K562 (cell line): ENCODE results near the gene PPP1R15B. TPM values are rescaled to one million over a fixed set of nuclear protein-coding genes. Genes with fewer than 3 reads are reported as not detected.

Source experiments
- ATAC-seq: fragments of 200-7000 bp; cut with Tn5 transposase; 3 replicates; pipeline ENCODE4 v1.9.1; 2020; ENCODE audit warnings: moderate library complexity
- BruUV-seq: library from RNA; stranded (reverse); fragments of 400-500 nt; replicated peaks from 2 replicates; lab custom pipeline; 2021; lab: Mats Ljungman, UMichigan
- CTCF ChIA-PET: fragments of 300-600 bp; formaldehyde crosslinking; extraction: SDS; loops from one replicate; lab custom pipeline; 2021; ENCODE audit warnings: low intra/inter-chr PET ratio; lab: Yijun Ruan, JAX
- POLR2A ChIA-PET: fragments of 300-600, 350-650 bp; sonication (Branson Sonifier 250); formaldehyde crosslinking; extraction: SDS; loops from one replicate; lab custom pipeline; 2021; ENCODE audit warnings: antibody characterized with exemption, inconsistent platforms; lab: Yijun Ruan, JAX
- DNase-seq, 4 experiments: peaks; one replicate each; pipeline versions ENCODE4 v3.0.0 to v3.0.0-alpha.2; 2011 to 2018; ENCODE audit warnings: low spot score in 3 of 4, mixed read lengths in 3 of 4; ENCODE audit errors: extremely low read depth in 1 of 4
- FAIRE-seq: peaks from 2 replicates; lab custom pipeline; 2011; peaks lifted over from hg19 to GRCh38; lab: Jason Lieb, UNC
- H2AFZ ChIP-seq: 2 replicates; pipeline ENCODE4 v1.6.0; 2011; ENCODE audit warnings: low read depth, low read length, control low read depth, inconsistent platforms
- H3K27ac ChIP-seq: fragments of 200-600 bp; 3 replicates; pipeline ENCODE4 v1.8.0; 2011; ENCODE audit warnings: low read depth, mild to moderate bottlenecking, control low read depth, inconsistent platforms, low read length, moderate library complexity, mixed read lengths; ENCODE audit errors: extremely low read depth
- H3K27me3 ChIP-seq, 2 experiments: fragments of 300-600 bp in 1 of 2; 2 replicates in 1 of 2; 3 replicates in 1 of 2; pipeline versions ENCODE4 v1.6.0 to v1.8.0; 2011; ENCODE audit warnings: inconsistent platforms in 2 of 2, low read length in 2 of 2, mild to moderate bottlenecking in 1 of 2, mixed read lengths in 1 of 2, moderate library complexity in 1 of 2; ENCODE audit not compliant: control insufficient read depth in 2 of 2, insufficient read depth in 2 of 2
- H3K36me3 ChIP-seq: fragments of 300-600 bp; 3 replicates; pipeline ENCODE4 v1.8.0; 2011; ENCODE audit warnings: mild to moderate bottlenecking, low read length, inconsistent platforms; ENCODE audit not compliant: control insufficient read depth, insufficient read depth
- H3K4me1 ChIP-seq, 2 experiments: fragments of 200-600 bp in 1 of 2; replicated peaks in 1 of 2; 2 replicates in 1 of 2; 3 replicates in 1 of 2; pipeline versions ENCODE4 v1.5.1 to v1.8.0; 2011; ENCODE audit warnings: inconsistent platforms in 2 of 2, low read length in 2 of 2, mild to moderate bottlenecking in 1 of 2, mixed read lengths in 1 of 2, moderate library complexity in 1 of 2; ENCODE audit not compliant: control insufficient read depth in 2 of 2, insufficient read depth in 2 of 2
- H3K4me2 ChIP-seq: 2 replicates; pipeline ENCODE4 v1.6.1; 2011; ENCODE audit warnings: low read length, control low read depth, inconsistent platforms, mixed read lengths; ENCODE audit not compliant: insufficient read depth
- H3K4me3 ChIP-seq: fragments of 200-600 bp; sonication (generic), shearing (Covaris generic); 2 replicates; pipeline ENCODE4 v1.5.1; 2016; ENCODE audit warnings: control low read depth, inconsistent platforms
- H3K79me2 ChIP-seq: fragments of 200-600 bp; 3 replicates; pipeline ENCODE4 v1.8.0; 2011; ENCODE audit warnings: low read length, inconsistent platforms; ENCODE audit not compliant: control insufficient read depth, insufficient read depth
- H3K9ac ChIP-seq, 2 experiments: 2 replicates each; pipeline versions ENCODE4 v1.6.0 to v1.6.1; 2011; ENCODE audit warnings: low read depth in 2 of 2, low read length in 2 of 2, control low read depth in 1 of 2, inconsistent platforms in 1 of 2, mild to moderate bottlenecking in 1 of 2, mixed read lengths in 1 of 2; ENCODE audit not compliant: insufficient read depth in 1 of 2
- H3K9me1 ChIP-seq: one replicate; pipeline ENCODE4 v1.6.0; 2011; ENCODE audit warnings: inconsistent platforms, mild to moderate bottlenecking, low read length, moderate library complexity; ENCODE audit not compliant: control insufficient read depth, insufficient read depth
- H3K9me3 ChIP-seq: replicated peaks from 2 replicates; pipeline ENCODE4 v1.5.1; 2011; ENCODE audit warnings: low read depth, low read length, inconsistent platforms; ENCODE audit not compliant: control insufficient read depth, insufficient read depth
- H4K20me1 ChIP-seq: replicated peaks from 2 replicates; pipeline ENCODE4 v1.6.1; 2011; ENCODE audit warnings: low read length, inconsistent platforms, mixed read lengths; ENCODE audit not compliant: control insufficient read depth, insufficient read depth
- CBX2 ChIP-seq: fragments of 200-600 bp; sonication (generic); IDR thresholded peaks from one replicate; pipeline ENCODE4 v1.6.1; 2012; ENCODE audit warnings: mild to moderate bottlenecking, low read length, inconsistent platforms; ENCODE audit not compliant: insufficient read depth, poor library complexity, severe bottlenecking
- EHMT2 ChIP-seq: fragments of 450-650 bp; IDR thresholded peaks from 2 replicates; pipeline ENCODE4 v1.6.1; 2018; ENCODE audit warnings: antibody characterized with exemption
- EP300 ChIP-seq: IDR thresholded peaks from 2 replicates; pipeline ENCODE4 v1.6.1; 2012; ENCODE audit warnings: low read length, improper control_type of control experiment
- HDAC3 ChIP-seq: fragments of 450-650 bp; IDR thresholded peaks from 2 replicates; pipeline ENCODE4 v1.6.1; 2018; ENCODE audit warnings: borderline replicate concordance, mild to moderate bottlenecking, moderate library complexity; ENCODE audit not compliant: partially characterized antibody
- HEY1 ChIP-seq: fragments of 250-450 bp; sonication (Bioruptor Pico); IDR thresholded peaks from 2 replicates; pipeline ENCODE4 v1.5.0; 2020; ENCODE audit warnings: mild to moderate bottlenecking, moderate library complexity, borderline replicate concordance
- KLF16 ChIP-seq: IDR thresholded peaks from 2 replicates; pipeline ENCODE4 v1.6.1; 2016; ENCODE audit warnings: antibody characterized with exemption
- MAFF ChIP-seq: IDR thresholded peaks from 2 replicates; pipeline ENCODE4 v1.6.1; 2012; ENCODE audit warnings: low read length, improper control_type of control experiment
- MBD2 ChIP-seq: sonication (generic); IDR thresholded peaks from 2 replicates; pipeline ENCODE4 v1.6.1; 2016; ENCODE audit warnings: low read depth, borderline replicate concordance
- MTA1 ChIP-seq: fragments of 450-650 bp; IDR thresholded peaks from 2 replicates; pipeline ENCODE4 v1.6.1; 2017; ENCODE audit warnings: borderline replicate concordance
- NRF1 ChIP-seq, 2 experiments: fragments of 450-650 bp; IDR thresholded peaks in 1 of 2; conservative IDR thresholded peaks in 1 of 2; 2 replicates each; pipeline ENCODE4 v1.6.1; 2014; ENCODE audit warnings: mild to moderate bottlenecking in 2 of 2
- NUFIP1 ChIP-seq: fragments of 450-650 bp; IDR thresholded peaks from 2 replicates; pipeline ENCODE4 v1.6.1; 2018; ENCODE audit not compliant: partially characterized antibody
- RB1 ChIP-seq: fragments of 450-650 bp; IDR thresholded peaks from 2 replicates; pipeline ENCODE4 v1.6.1; 2017; ENCODE audit warnings: low read depth, mild to moderate bottlenecking
- RBFOX2 ChIP-seq: fragments of 200-400 bp; formaldehyde crosslinking; IDR thresholded peaks from 2 replicates; pipeline ENCODE4 v1.6.1; 2017; ENCODE audit warnings: low read depth, mild to moderate bottlenecking, low read length, moderate library complexity
- SMARCA4 ChIP-seq: fragments of 450-650 bp; IDR thresholded peaks from 2 replicates; pipeline ENCODE4 v1.6.1; 2016
- SMARCE1 ChIP-seq: fragments of 450-650 bp; IDR thresholded peaks from 2 replicates; pipeline ENCODE4 v1.7.1; 2016; ENCODE audit warnings: mild to moderate bottlenecking
- TCF3 ChIP-seq: sonication (generic); formaldehyde crosslinking; IDR thresholded peaks from 2 replicates; pipeline ENCODE4 v1.4.0; 2020; ENCODE audit warnings: mild to moderate bottlenecking, missing genetic modification reagents
- TOE1 ChIP-seq, 2 experiments: fragments of 450-650 bp in 1 of 2; sonication (generic) in 1 of 2; formaldehyde crosslinking in 1 of 2; IDR thresholded peaks; 2 replicates each; pipeline versions ENCODE4 v1.7.1 to v1.8.0; 2016 to 2022; ENCODE audit warnings: borderline replicate concordance in 2 of 2, mild to moderate bottlenecking in 2 of 2, antibody characterized with exemption in 1 of 2, inconsistent platforms in 1 of 2, low read depth in 1 of 2, missing genetic modification reagents in 1 of 2, moderate library complexity in 1 of 2
- TRIM24 ChIP-seq, 2 experiments: fragments of 450-650 bp; IDR thresholded peaks; 2 replicates each; pipeline ENCODE4 v1.6.1; 2016
- ZBTB7A ChIP-seq: IDR thresholded peaks from 2 replicates; pipeline ENCODE4 v1.6.1; 2011; ENCODE audit warnings: low read depth, mild to moderate bottlenecking, low read length, moderate library complexity, borderline replicate concordance; ENCODE audit not compliant: control insufficient read depth
- ZKSCAN1 ChIP-seq: fragments of 150-350 bp; IDR thresholded peaks from 2 replicates; pipeline ENCODE4 v1.6.1; 2016; ENCODE audit warnings: low read depth, low read length
- ZNF830 ChIP-seq: fragments of 250-450 bp; sonication (Bioruptor Pico); IDR thresholded peaks from 2 replicates; pipeline ENCODE4 v1.5.0; 2021; ENCODE audit warnings: mild to moderate bottlenecking
- WGBS: fragments of 100-300 bp; shearing (Covaris generic); methylation state at CpG from one replicate; pipeline ENCODE4 v1.1.6; 2016; ENCODE audit warnings: low coverage, mixed read lengths; ENCODE audit not compliant: insufficient coverage; ENCODE audit errors: missing lambda C conversion rate; 5-methylcytosine and 5-hydroxymethylcytosine counted together
- in situ Hi-C: fragments of 300-500 bp; cut with MboI; formaldehyde crosslinking; loops from 4 replicates; pipeline ENCODE4 v1.15.0; 2018; ENCODE audit warnings: inconsistent platforms, mixed read lengths
- intact Hi-C: fragments of 100-400 bp; cut with micrococcal nuclease; formaldehyde crosslinking; loops from 2 replicates; pipeline ENCODE4 v1.14.2; 2022
- polyA plus RNA-seq, 8 experiments: library from polyadenylated mRNA; depleted of rRNA in 4 of 8; stranded (reverse) in 5 of 8; unstranded in 3 of 8; fragments of >200 nt; fragmentation: Nextera tagmentation in 2 of 8; fragmentation: Illumina TruSeq in 1 of 8; extraction: Ambion mirVana in 2 of 8; extraction: Trizol in 1 of 8; gene quantifications; 2 replicates each; pipeline versions ENCODE4 v1.2.1 to v1.2.3, GENCODE V29; 2011 to 2014; ENCODE audit warnings: inconsistent platforms in 1 of 8, missing spikeins in 1 of 8
- total RNA-seq, 7 experiments: library from RNA; depleted of rRNA in 6 of 7; stranded (reverse); fragments of >200 nt in 6 of 7; fragmentation: Illumina TruSeq in 2 of 7; extraction: Trizol in 2 of 7; gene quantifications; 2 replicates each; pipeline versions ENCODE4 v1.2.1 to v1.2.3, GENCODE V29; 2011 to 2021; ENCODE audit warnings: low replicate concordance in 1 of 7
- TF ChIP-seq, protein P1 (sequence below): fragments of 450-650 bp; formaldehyde crosslinking; IDR thresholded peaks from 2 replicates; pipeline ENCODE4 v1.4.0; 2020; ENCODE audit warnings: mild to moderate bottlenecking, moderate library complexity

The PPP1R15B gene
- total and polyA plus RNA-seq, 9 of the 15 experiments (the other 6 are each of a cell fraction or from before 2014, with no cell fraction given): 17.0 to 48.1 (median 30.8) TPM

DNA sequence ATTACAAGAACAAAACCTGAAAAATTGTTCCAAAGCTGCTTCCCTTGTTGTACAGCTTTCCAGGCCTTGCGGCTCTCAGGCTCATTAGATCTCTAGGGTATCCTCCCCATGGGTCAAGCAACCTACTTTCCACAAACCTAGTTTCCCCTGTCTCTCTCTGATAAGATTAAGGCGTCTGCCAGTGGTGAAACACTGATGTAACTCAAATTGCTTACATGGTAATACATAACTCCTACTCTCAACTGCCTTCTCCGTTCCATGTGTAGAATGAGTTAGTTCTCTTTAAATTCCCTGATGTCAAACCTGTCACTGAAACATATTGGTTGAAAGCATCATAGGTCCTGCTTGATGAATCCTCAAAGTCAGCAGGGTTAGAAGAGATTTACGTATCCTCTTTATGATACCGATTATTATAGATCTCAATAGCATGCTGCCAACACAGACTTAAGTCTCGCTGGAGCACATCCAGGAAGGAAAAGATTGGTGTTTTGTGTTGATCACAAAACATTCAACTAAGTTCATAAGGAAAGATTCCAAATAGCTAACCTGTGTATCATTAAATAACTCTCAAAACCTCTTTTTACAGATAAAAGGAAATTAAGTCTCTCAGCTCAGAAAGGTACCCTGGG is 10.6 kb downstream of the PPP1R15B start:
- Histone ChIP-seq H3K9ac (no peak overlapping the region), H3K4me1 (peaks cover 4 to 11% of the 10 kb centered on the region in 2 experiments; a peak in 4 of 5 replicates), H3K9me3 (peaks cover under 1% of the 10 kb centered on the region; the same call in 1 of the 2 replicates), H3K79me2 (peaks cover 26% of the 10 kb centered on the region), H3K27me3 (no peaks in the 10 kb centered on the region), H3K36me3 (peaks cover 67% of the 10 kb centered on the region), H3K9me1 (no peaks in the 10 kb centered on the region), H4K20me1 (peaks cover 7% of the 10 kb centered on the region), H3K4me2 (peak overlapping the region; percentile 0; the same call in 1 of the 2 replicates), H2AFZ (no peak overlapping the region), H3K27ac (peak overlapping the region; percentile 2; the same call in 1 of the 3 replicates), H3K4me3 (no peak overlapping the region)
- no TSS peak for BruUV-seq
- WGBS: 27% methylated on average over 6 of the region's 6 CpGs
- FAIRE-seq (peak; percentile 73), ATAC-seq (peak; percentile 84), DNase-seq (peak; percentile 43 to 67 (median 52))
- intact Hi-C loops (no loop called here), in situ Hi-C loops (no loop called here)
- POLR2A ChIA-PET: interaction anchor here (0.6 to 7.9 kb wide), 6 partner anchors 8 to 272 kb away, joined by 3 to 87 read pairs (median 4); no protein-coding TSS in a partner anchor
- CTCF ChIA-PET: no interaction called here
- TF ChIP-seq TRIM24 (IDR thresholded peaks at IDR 0.05) (peak; percentile 65 to 81; a peak in 2 of 4 replicates), TOE1 (IDR thresholded peaks at IDR 0.05; ENCODE audit: borderline replicate concordance) (peak; percentile 46; the same call in 1 of the 2 replicates), TOE1 (CRISPR knock-in tag; IDR thresholded peaks at IDR 0.05; ENCODE audit: borderline replicate concordance, low read depth) (no peak), MAFF (no peak), EHMT2 (no peak), RB1 (no peak), NUFIP1 (no peak), TCF3 (peak; percentile 86), RBFOX2 (peak; percentile 23; the same call in 1 of the 2 replicates), CBX2 (no peak), ZBTB7A (no peak), HDAC3 (peak; percentile 88), ZKSCAN1 (no peak), SMARCA4 (peak; percentile 86), HEY1 (CRISPR knock-in tag) (0 out of 2 replicates have a peak, but pooled peaks have one; percentile 28), MTA1 (peak; percentile 41; the same call in 1 of the 2 replicates), NRF1 (conservative IDR thresholded peaks at IDR 0.05 in 1 of 2, IDR thresholded peaks at IDR 0.05 in 1 of 2) (peak in 1 of 2 experiments; percentile 23; a peak in 1 of 4 replicates), SMARCE1 (peak; percentile 61; the same call in 1 of the 2 replicates), KLF16 (peak; percentile 56; the same call in 1 of the 2 replicates), MBD2 (no peak), EP300 (peak; percentile 95), ZNF830 (no peak)
- TF ChIP-seq, protein P1, sequence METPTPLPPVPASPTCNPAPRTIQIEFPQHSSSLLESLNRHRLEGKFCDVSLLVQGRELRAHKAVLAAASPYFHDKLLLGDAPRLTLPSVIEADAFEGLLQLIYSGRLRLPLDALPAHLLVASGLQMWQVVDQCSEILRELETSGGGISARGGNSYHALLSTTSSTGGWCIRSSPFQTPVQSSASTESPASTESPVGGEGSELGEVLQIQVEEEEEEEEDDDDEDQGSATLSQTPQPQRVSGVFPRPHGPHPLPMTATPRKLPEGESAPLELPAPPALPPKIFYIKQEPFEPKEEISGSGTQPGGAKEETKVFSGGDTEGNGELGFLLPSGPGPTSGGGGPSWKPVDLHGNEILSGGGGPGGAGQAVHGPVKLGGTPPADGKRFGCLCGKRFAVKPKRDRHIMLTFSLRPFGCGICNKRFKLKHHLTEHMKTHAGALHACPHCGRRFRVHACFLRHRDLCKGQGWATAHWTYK (CRISPR knock-in tag): no peak
